PC-9 (cell line): ENCODE results near the gene ZBTB24. TPM values are rescaled to one million over a fixed set of nuclear protein-coding genes. Genes with fewer than 3 reads are reported as not detected.

Experiments used
- BruUV-seq: library from RNA; stranded (reverse); fragments of 400-500 nt; replicated peaks from 2 replicates; lab custom pipeline; 2021; lab: Mats Ljungman, UMichigan
- CTCF ChIA-PET: fragments of 300-600 bp; sonication (Branson Sonifier 250); formaldehyde crosslinking; loops from one replicate; lab custom pipeline; 2022; ENCODE audit warnings: antibody characterized with exemption; lab: Charles Lee
- POLR2A ChIA-PET: fragments of 300-600 bp; sonication (Branson Sonifier 250); formaldehyde crosslinking; loops from one replicate; lab custom pipeline; 2022; ENCODE audit warnings: antibody characterized with exemption; ENCODE audit not compliant: unreplicated experiment; lab: Charles Lee
- DNase-seq, 2 experiments: peaks; one replicate each; pipeline versions ENCODE4 v3.0.0 to v3.0.0-alpha.2; 2015 to 2022; ENCODE audit warnings: mixed read lengths in 1 of 2
- H2AFZ ChIP-seq: fragments of 200-600 bp; sonication (generic); 2 replicates; pipeline ENCODE4 v1.8.1; 2017; ENCODE audit warnings: antibody characterized with exemption
- H3F3A ChIP-seq: fragments of 200-600 bp; sonication (generic); 2 replicates; pipeline ENCODE4 v1.8.1; 2017; ENCODE audit warnings: antibody characterized with exemption, mild to moderate bottlenecking, low read depth; ENCODE audit not compliant: insufficient read depth
- H3K27ac ChIP-seq: fragments of 200-600 bp; sonication (generic); 2 replicates; pipeline ENCODE4 v1.6.1; 2016; ENCODE audit warnings: mixed run types
- H3K27me3 ChIP-seq: fragments of 200-600 bp; sonication (generic); 2 replicates; pipeline ENCODE4 v1.6.1; 2016; ENCODE audit warnings: low read depth, mixed run types; ENCODE audit not compliant: insufficient read depth
- H3K36me3 ChIP-seq: fragments of 200-600 bp; sonication (generic); 2 replicates; pipeline ENCODE4 v1.6.1; 2016; ENCODE audit warnings: low read depth, mixed run types
- H3K4me1 ChIP-seq: fragments of 200-600 bp; sonication (generic); replicated peaks from 2 replicates; pipeline ENCODE4 v1.6.1; 2016; ENCODE audit warnings: mixed run types; ENCODE audit not compliant: insufficient read depth
- H3K4me2 ChIP-seq: fragments of 200-600 bp; sonication (generic); 2 replicates; pipeline ENCODE4 v1.6.1; 2017; ENCODE audit warnings: mixed run types
- H3K4me3 ChIP-seq: fragments of 200-600 bp; sonication (generic); 2 replicates; pipeline ENCODE4 v1.6.1; 2016; ENCODE audit warnings: mixed run types
- H3K79me2 ChIP-seq: fragments of 200-600 bp; sonication (generic); 2 replicates; pipeline ENCODE4 v1.6.1; 2017; ENCODE audit warnings: low read depth, mixed run types
- H3K9me2 ChIP-seq: fragments of 200-600 bp; sonication (generic); 2 replicates; pipeline ENCODE4 v1.8.1; 2017; ENCODE audit warnings: mild to moderate bottlenecking; ENCODE audit not compliant: insufficient read depth
- H3K9me3 ChIP-seq: fragments of 200-600 bp; sonication (generic); 2 replicates; pipeline ENCODE4 v1.8.1; 2016; ENCODE audit warnings: low read depth; ENCODE audit not compliant: insufficient read depth
- H4K20me1 ChIP-seq: fragments of 200-600 bp; sonication (generic); 2 replicates; pipeline ENCODE4 v1.8.1; 2017; ENCODE audit not compliant: insufficient read depth
- EZH2 ChIP-seq: fragments of 200-600 bp; sonication (generic); IDR thresholded peaks from 2 replicates; pipeline ENCODE4 v1.8.0; 2017; ENCODE audit warnings: antibody characterized with exemption, low read depth
- intact Hi-C: fragments of 100-400 bp; cut with micrococcal nuclease; formaldehyde crosslinking; loops from one replicate; pipeline ENCODE4 v1.10.0; 2022; ENCODE audit not compliant: unreplicated experiment
- total RNA-seq: library from RNA; stranded (reverse); gene quantifications from 2 replicates; pipeline ENCODE4 v1.2.3, GENCODE V29; 2021
- TF ChIP-seq, protein P1 (sequence below): fragments of 200-600 bp; sonication (generic); conservative IDR thresholded peaks from 2 replicates; pipeline ENCODE4 v1.6.1; 2017; ENCODE audit warnings: mixed run types, antibody characterized with exemption, mild to moderate bottlenecking, moderate library complexity

Gene ZBTB24
- total RNA-seq, 1 experiment from 2014 or later = 7.2 TPM

DNA sequence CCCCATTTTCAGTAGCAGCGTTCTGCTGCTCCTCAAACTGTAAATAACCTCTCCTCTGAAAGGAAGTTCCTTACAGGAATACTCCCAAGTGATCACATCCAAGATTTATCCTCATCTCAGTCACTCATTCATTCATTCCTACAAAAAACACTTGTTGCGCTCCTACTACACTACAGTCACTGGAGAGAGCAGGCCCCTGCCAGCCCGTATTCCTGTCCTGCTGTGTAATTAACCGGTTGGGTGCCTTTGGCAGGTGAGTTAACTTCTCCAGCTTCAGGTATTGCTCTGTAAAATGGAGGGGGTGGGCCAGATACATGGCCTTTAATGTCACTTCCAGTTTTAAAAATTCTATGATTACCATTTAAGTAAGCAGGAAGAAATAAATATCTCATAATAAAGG, 15.0 kb upstream of the ZBTB24 start:
- no peak overlapping the region for H3K4me3 ChIP-seq
- no peaks in the 10 kb centered on the region for H4K20me1 ChIP-seq
- no peaks in the 10 kb centered on the region; the same call in 1 of the 2 replicates for H3K9me2 ChIP-seq
- H3K36me3 ChIP-seq = no peaks in the 10 kb centered on the region
- no peaks in the 10 kb centered on the region for H3K4me1 ChIP-seq
- CTCF ChIA-PET = no interaction called here
- no peaks in the 10 kb centered on the region for H3F3A ChIP-seq
- H3K27ac ChIP-seq = no peak overlapping the region
- POLR2A ChIA-PET = no interaction called here
- no peaks in the 10 kb centered on the region for H3K27me3 ChIP-seq
- no peaks in the 10 kb centered on the region for H3K79me2 ChIP-seq
- no peak overlapping the region; the same call in 1 of the 2 replicates for H2AFZ ChIP-seq
- BruUV-seq = no TSS peak
- TF ChIP-seq EZH2 = no peak
- TF ChIP-seq, protein P1, sequence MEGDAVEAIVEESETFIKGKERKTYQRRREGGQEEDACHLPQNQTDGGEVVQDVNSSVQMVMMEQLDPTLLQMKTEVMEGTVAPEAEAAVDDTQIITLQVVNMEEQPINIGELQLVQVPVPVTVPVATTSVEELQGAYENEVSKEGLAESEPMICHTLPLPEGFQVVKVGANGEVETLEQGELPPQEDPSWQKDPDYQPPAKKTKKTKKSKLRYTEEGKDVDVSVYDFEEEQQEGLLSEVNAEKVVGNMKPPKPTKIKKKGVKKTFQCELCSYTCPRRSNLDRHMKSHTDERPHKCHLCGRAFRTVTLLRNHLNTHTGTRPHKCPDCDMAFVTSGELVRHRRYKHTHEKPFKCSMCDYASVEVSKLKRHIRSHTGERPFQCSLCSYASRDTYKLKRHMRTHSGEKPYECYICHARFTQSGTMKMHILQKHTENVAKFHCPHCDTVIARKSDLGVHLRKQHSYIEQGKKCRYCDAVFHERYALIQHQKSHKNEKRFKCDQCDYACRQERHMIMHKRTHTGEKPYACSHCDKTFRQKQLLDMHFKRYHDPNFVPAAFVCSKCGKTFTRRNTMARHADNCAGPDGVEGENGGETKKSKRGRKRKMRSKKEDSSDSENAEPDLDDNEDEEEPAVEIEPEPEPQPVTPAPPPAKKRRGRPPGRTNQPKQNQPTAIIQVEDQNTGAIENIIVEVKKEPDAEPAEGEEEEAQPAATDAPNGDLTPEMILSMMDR = no peak
- H3K4me2 ChIP-seq = no peak overlapping the region
- intact Hi-C loops = no loop called here
- no peak for DNase-seq
- H3K9me3 ChIP-seq = no peaks in the 10 kb centered on the region

DNA sequence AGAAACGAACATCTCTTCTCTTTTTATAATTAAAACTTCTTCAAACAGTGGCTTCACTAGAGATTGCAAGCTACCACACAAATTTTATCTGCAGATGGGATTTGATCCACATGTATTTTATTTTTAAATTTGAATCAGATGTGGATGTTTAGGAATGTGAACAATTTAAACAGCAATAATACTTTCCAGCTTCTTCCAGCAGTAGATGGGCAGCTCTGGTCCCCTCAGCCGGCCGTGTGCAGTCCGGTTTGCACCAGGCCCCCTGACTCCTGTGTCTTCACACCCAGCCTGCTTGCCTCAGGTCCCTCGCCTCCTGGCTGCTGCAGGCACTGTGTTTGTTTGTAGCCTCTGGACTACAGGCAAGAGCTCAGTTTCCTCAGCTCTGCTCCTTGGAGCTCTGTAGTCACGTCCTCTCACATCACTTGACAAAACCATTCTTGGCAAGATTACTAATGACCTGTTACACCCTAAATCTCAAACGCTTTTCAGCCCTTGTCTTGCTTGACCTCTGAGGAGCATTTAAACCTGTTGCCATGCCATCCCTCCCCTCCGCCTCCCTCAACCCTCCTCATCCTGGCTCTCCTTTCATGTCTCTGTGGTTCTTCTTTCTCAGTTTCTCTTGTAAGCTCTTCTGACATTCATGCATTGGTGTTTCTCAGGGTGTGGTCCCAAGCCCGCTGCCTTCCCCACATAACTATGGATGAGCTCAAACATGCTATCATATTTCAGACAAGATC, 13.2 kb upstream of the ZBTB24 start:
- no peak overlapping the region for H2AFZ ChIP-seq
- peaks cover 10% of the 10 kb centered on the region; the same call in 1 of the 2 replicates for H3F3A ChIP-seq
- H3K9me2 ChIP-seq = no peaks in the 10 kb centered on the region
- no peak overlapping the region for H3K4me2 ChIP-seq
- TF ChIP-seq, protein P1 = no peak
- TF ChIP-seq EZH2 = no peak
- DNase-seq = no peak
- H3K9me3 ChIP-seq = no peaks in the 10 kb centered on the region
- no peak overlapping the region for H3K4me3 ChIP-seq
- H3K4me1 ChIP-seq = peaks cover 9% of the 10 kb centered on the region
- no peaks in the 10 kb centered on the region for H4K20me1 ChIP-seq
- BruUV-seq = no TSS peak
- no peaks in the 10 kb centered on the region for H3K36me3 ChIP-seq
- H3K27ac ChIP-seq = no peak overlapping the region
- ChIA-PET POLR2A (no interaction called here), CTCF (no interaction called here)
- intact Hi-C loops = no loop called here
- no peaks in the 10 kb centered on the region for H3K79me2 ChIP-seq
- H3K27me3 ChIP-seq = no peaks in the 10 kb centered on the region

DNA sequence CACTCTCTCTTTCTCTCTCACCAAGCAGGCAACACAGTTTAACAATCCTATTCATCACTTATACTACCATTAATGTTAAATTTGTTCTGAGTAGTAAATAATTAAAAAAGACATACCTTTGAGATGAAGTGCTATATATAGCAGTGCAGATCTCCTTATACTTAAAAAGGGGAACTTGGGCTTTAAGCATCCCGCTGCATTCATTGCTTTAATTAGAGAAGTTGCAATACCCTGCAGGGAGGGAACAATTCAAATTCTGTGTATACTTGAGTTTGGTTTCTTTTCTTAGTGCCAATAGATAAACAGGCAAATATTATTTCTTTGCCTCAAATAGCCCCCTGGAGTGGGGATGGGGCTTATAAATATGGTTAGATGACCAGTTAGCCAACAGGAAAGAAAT, 10.8 kb upstream of the ZBTB24 start:
- Histone ChIP-seq H3K9me3 (no peaks in the 10 kb centered on the region), H3F3A (peaks cover 13% of the 10 kb centered on the region; the same call in 1 of the 2 replicates), H3K9me2 (no peaks in the 10 kb centered on the region), H3K4me1 (peaks cover 13% of the 10 kb centered on the region), H4K20me1 (no peaks in the 10 kb centered on the region), H3K4me3 (no peak overlapping the region), H2AFZ (no peak overlapping the region), H3K4me2 (no peak overlapping the region), H3K36me3 (no peaks in the 10 kb centered on the region), H3K27ac (no peak overlapping the region), H3K27me3 (no peaks in the 10 kb centered on the region), H3K79me2 (no peaks in the 10 kb centered on the region)
- TF ChIP-seq, protein P1 = no peak
- no peak for TF ChIP-seq EZH2
- no TSS peak for BruUV-seq
- no peak for DNase-seq
- POLR2A ChIA-PET = no interaction called here
- intact Hi-C loops = no loop called here
- CTCF ChIA-PET = no interaction called here
